ENCODE measurements around the gene FIG4. TPM values are rescaled to one million over a fixed set of nuclear protein-coding genes. Genes with fewer than 3 reads are reported as not detected.
A peak's percentile ranks its signal among the peaks of the same experiment; 100 is the strongest.

Gene FIG4
- polyA plus RNA-seq, 3 donors: 27.2 to 65.3 (median 53.7) TPM

GRCh38 chr6:109695468-109695867 is 4.4 kb downstream of the FIG4 start:
- Mint-ChIP-seq H3K27me3 (ENCODE audit: low read depth in 3 of 3) (no peaks in the 10 kb centered on the region), H3K4me3 (no peak overlapping the region), H3K4me1 (peaks cover 48% of the 10 kb centered on the region), H3K36me3 (peaks cover 11 to 35% of the 10 kb centered on the region in 2 donors), H3K9me3 (peaks cover 0 to 2% (median 0%) of the 10 kb centered on the region in 7 donors), H3K27ac (no peak overlapping the region)
- Histone ChIP-seq H3K9me3 (replicated peaks in 1 of 2; ENCODE audit: control insufficient read depth in 1 of 2, insufficient read depth in 1 of 2, low read length in 2 of 2) (no peaks in the 10 kb centered on the region), H3K9ac (ENCODE audit: insufficient read depth, low read length, poor library complexity, severe bottlenecking) (no peak overlapping the region), H3K4me2 (replicated peaks; ENCODE audit: extremely low read depth, low read length, poor library complexity, severe bottlenecking) (no peak overlapping the region), H3K79me2 (ENCODE audit: insufficient read depth, low read length) (peaks cover 90% of the 10 kb centered on the region), H3K27ac (ENCODE audit: low read depth in 1 of 2, low read length in 2 of 2) (no peak overlapping the region), H4K20me1 (ENCODE audit: insufficient read depth, low read length) (peaks cover 25% of the 10 kb centered on the region), H3K27me3 (ENCODE audit: control insufficient read depth in 2 of 2, insufficient read depth in 2 of 2, low read length in 2 of 2) (no peaks in the 10 kb centered on the region), H3K4me1 (ENCODE audit: control insufficient read depth in 1 of 2, insufficient read depth in 2 of 2, low read length in 2 of 2) (peaks cover 41 to 57% of the 10 kb centered on the region in 2 donors), H3K36me3 (replicated peaks in 1 of 2; ENCODE audit: control insufficient read depth in 1 of 2, insufficient read depth in 2 of 2, low read length in 2 of 2) (peaks cover 9 to 20% of the 10 kb centered on the region in 2 donors), H3K4me3 (replicated peaks in 1 of 3; ENCODE audit: low read depth in 2 of 3, low read length in 3 of 3) (no peak overlapping the region), H2AFZ (ENCODE audit: insufficient read depth, low read depth, low read length, poor library complexity, severe bottlenecking) (no peak overlapping the region)
- DNase-seq: no peak
- TF ChIP-seq CTCF (IDR thresholded peaks at IDR 0.05): no peak
- intact Hi-C loops (cut with micrococcal nuclease): loop anchor here in 1 of 2 donors (10.0 kb wide), 2 partner anchors 489 to 601 kb away; partner anchors contain the start of genes CDC40, CEP57L1 and SESN1
- WGBS (ENCODE audit: insufficient coverage): 60% methylated on average over 3 of the region's 4 CpGs

GRCh38 chr6:109696355-109696754 is 5.3 kb downstream of the FIG4 start:
- 100% methylated on average over 2 of the region's 5 CpGs for WGBS (ENCODE audit: insufficient coverage)
- H3K36me3 Mint-ChIP-seq: peaks cover 11 to 35% of the 10 kb centered on the region in 2 donors
- intact Hi-C loops (cut with micrococcal nuclease): loop anchor here in 1 of 2 donors (10.0 kb wide), 2 partner anchors 488 to 602 kb away; partner anchors contain the start of genes CDC40, CEP57L1 and SESN1
- H3K4me1 Mint-ChIP-seq: peaks cover 54% of the 10 kb centered on the region
- Histone ChIP-seq H3K4me1 (ENCODE audit: control insufficient read depth in 1 of 2, insufficient read depth in 2 of 2, low read length in 2 of 2) (peaks cover 50 to 59% of the 10 kb centered on the region in 2 donors), H3K9ac (ENCODE audit: insufficient read depth, low read length, poor library complexity, severe bottlenecking) (no peak overlapping the region), H3K4me3 (replicated peaks in 1 of 3; ENCODE audit: low read depth in 2 of 3, low read length in 3 of 3) (no peak overlapping the region), H2AFZ (ENCODE audit: insufficient read depth, low read depth, low read length, poor library complexity, severe bottlenecking) (no peak overlapping the region), H3K36me3 (replicated peaks in 1 of 2; ENCODE audit: control insufficient read depth in 1 of 2, insufficient read depth in 2 of 2, low read length in 2 of 2) (peaks cover 9 to 20% of the 10 kb centered on the region in 2 donors), H3K27ac (ENCODE audit: low read depth in 1 of 2, low read length in 2 of 2) (peak overlapping the region in 1 of 2 donors; percentile 74), H3K4me2 (replicated peaks; ENCODE audit: extremely low read depth, low read length, poor library complexity, severe bottlenecking) (no peak overlapping the region), H3K27me3 (ENCODE audit: control insufficient read depth in 2 of 2, insufficient read depth in 2 of 2, low read length in 2 of 2) (no peaks in the 10 kb centered on the region), H4K20me1 (ENCODE audit: insufficient read depth, low read length) (peaks cover 34% of the 10 kb centered on the region), H3K9me3 (replicated peaks in 1 of 2; ENCODE audit: control insufficient read depth in 1 of 2, insufficient read depth in 1 of 2, low read length in 2 of 2) (no peaks in the 10 kb centered on the region), H3K79me2 (ENCODE audit: insufficient read depth, low read length) (peaks cover 88% of the 10 kb centered on the region)
- H3K9me3 Mint-ChIP-seq: peaks cover 0 to 2% (median 0%) of the 10 kb centered on the region in 7 donors
- H3K27ac Mint-ChIP-seq: peak overlapping the region in 5 of 7 donors; percentile 19 to 91 (median 82)
- TF ChIP-seq CTCF (IDR thresholded peaks at IDR 0.05): no peak
- no peaks in the 10 kb centered on the region for H3K27me3 Mint-ChIP-seq (ENCODE audit: low read depth in 3 of 3)
- no peak for DNase-seq
- no peak overlapping the region for H3K4me3 Mint-ChIP-seq
